Endothelial cell of coronary artery (primary cell): ENCODE measurements around the gene PCAT6. TPM values are rescaled to one million over a fixed set of nuclear protein-coding genes. Genes with fewer than 3 reads are reported as not detected.

Experiments
- total RNA-seq: library from RNA; depleted of rRNA; stranded (reverse); fragments of >200 nt; gene quantifications from 2 replicates; pipeline ENCODE4 v1.2.3, GENCODE V29; 2014

The PCAT6 gene
- total RNA-seq, result not detected in 2 replicates

GRCh38 chr1:202810615-202811295 is at the start of gene PCAT6:
Gene PCAT6, plus strand, starts transcription at chr1:202810954.

GRCh38 chr1:202807926-202808757 is 2.6 kb upstream of the PCAT6 start, which contains the start of gene KDM5B:
Gene KDM5B, minus strand, starts transcription at chr1:202808421. Its CDS starts 116 bp downstream, at chr1:202808305.

Other genes with a start within 250 kb of the PCAT6 start
- gene SYT2, start 100.5 kb upstream of the PCAT6 start, total RNA-seq, result not detected in 2 replicates
- 67.5 and 91.5 TPM in 2 replicates for gene KDM5B, start 2.5 kb upstream of the PCAT6 start, total RNA-seq
- gene RABIF, start 78.2 kb downstream of the PCAT6 start, total RNA-seq, result 8.8 and 12.1 TPM in 2 replicates
- gene KLHL12, start 116.3 kb downstream of the PCAT6 start, total RNA-seq, result 26.8 and 33.9 TPM in 2 replicates
- gene ADIPOR1, start 147.4 kb downstream of the PCAT6 start, total RNA-seq, result 83.7 and 104 TPM in 2 replicates
- gene CYB5R1, start 156.3 kb downstream of the PCAT6 start, total RNA-seq, result 27.0 and 39.9 TPM in 2 replicates
- gene TMEM183A, start 196.4 kb downstream of the PCAT6 start, total RNA-seq, result 80.8 and 101 TPM in 2 replicates
- 0.18 and 4.7 TPM in 2 replicates for gene PPFIA4, start 215.5 kb downstream of the PCAT6 start, total RNA-seq